Measurements from ENCODE around the gene FBXO17. TPM values are rescaled to one million over a fixed set of nuclear protein-coding genes. Genes with fewer than 3 reads are reported as not detected.

The FBXO17 gene
- total RNA-seq, 2 experiments from 2014 or later = not detected

GRCh38 chr19:38894968-38895367 lies 80.6 kb downstream of the FBXO17 start:
- intact Hi-C loops (cut with DNase I, micrococcal nuclease) = no loop called here
- Histone ChIP-seq H3K4me3 (ENCODE audit: low read length) (no peak overlapping the region), H3K4me1 (ENCODE audit: insufficient read depth, low read length) (peaks cover 31% of the 10 kb centered on the region), H3K9me3 (ENCODE audit: control insufficient read depth in 1 of 2, insufficient read depth in 1 of 2, low read length in 2 of 2) (no peaks in the 10 kb centered on the region), H3K36me3 (ENCODE audit: insufficient read depth, low read length) (peaks cover 20% of the 10 kb centered on the region), H3K27ac (ENCODE audit: low read depth in 1 of 2, low read length in 2 of 2) (no peak overlapping the region), H3K27me3 (ENCODE audit: control insufficient read depth in 1 of 2, insufficient read depth in 2 of 2, low read length in 2 of 2) (no peaks in the 10 kb centered on the region)
- CTCF ChIA-PET = no interaction called here
- H3K27ac Mint-ChIP-seq = no peak overlapping the region
- TF ChIP-seq, protein P1, sequence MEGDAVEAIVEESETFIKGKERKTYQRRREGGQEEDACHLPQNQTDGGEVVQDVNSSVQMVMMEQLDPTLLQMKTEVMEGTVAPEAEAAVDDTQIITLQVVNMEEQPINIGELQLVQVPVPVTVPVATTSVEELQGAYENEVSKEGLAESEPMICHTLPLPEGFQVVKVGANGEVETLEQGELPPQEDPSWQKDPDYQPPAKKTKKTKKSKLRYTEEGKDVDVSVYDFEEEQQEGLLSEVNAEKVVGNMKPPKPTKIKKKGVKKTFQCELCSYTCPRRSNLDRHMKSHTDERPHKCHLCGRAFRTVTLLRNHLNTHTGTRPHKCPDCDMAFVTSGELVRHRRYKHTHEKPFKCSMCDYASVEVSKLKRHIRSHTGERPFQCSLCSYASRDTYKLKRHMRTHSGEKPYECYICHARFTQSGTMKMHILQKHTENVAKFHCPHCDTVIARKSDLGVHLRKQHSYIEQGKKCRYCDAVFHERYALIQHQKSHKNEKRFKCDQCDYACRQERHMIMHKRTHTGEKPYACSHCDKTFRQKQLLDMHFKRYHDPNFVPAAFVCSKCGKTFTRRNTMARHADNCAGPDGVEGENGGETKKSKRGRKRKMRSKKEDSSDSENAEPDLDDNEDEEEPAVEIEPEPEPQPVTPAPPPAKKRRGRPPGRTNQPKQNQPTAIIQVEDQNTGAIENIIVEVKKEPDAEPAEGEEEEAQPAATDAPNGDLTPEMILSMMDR (IDR thresholded peaks at IDR 0.05) = no peak
- H3K4me3 Mint-ChIP-seq = no peak overlapping the region
- H3K9me3 Mint-ChIP-seq = no peaks in the 10 kb centered on the region
- DNase-seq (no peak), ATAC-seq (ENCODE audit: poor library complexity) (no peak)
- H3K4me1 Mint-ChIP-seq (ENCODE audit: low read depth) = peaks cover 25% of the 10 kb centered on the region
- H3K27me3 Mint-ChIP-seq = no peaks in the 10 kb centered on the region
- H3K36me3 Mint-ChIP-seq (ENCODE audit: low read depth) = peaks cover 15% of the 10 kb centered on the region
- POLR2A ChIA-PET = no interaction called here

DNA sequence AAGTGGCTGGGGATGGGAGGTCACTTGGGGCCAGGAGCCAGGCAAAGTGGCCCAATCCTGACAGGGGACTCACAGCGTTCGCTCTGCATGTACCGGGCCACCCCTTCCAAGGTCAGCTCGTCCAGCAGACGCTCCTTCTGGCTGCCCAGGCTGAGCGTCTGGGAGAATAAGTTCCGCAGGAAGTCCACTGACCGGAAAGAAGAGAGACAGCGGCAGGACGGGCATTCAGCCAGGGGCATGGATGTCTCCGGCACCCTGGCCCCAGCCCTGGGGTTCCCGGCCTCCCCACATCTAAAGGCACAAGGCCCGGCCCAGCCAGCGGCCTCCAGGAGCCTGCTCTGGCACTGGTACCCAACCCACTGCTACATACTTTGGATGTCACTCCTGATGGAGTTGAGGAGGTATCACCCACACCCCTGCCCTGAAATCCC lies 82.2 kb downstream of the FBXO17 start:
- H3K27ac Mint-ChIP-seq = no peak overlapping the region
- H3K9me3 Mint-ChIP-seq = no peaks in the 10 kb centered on the region
- ChIA-PET POLR2A (no interaction called here), CTCF (no interaction called here)
- Histone ChIP-seq H3K27me3 (ENCODE audit: control insufficient read depth in 1 of 2, insufficient read depth in 2 of 2, low read length in 2 of 2) (no peaks in the 10 kb centered on the region), H3K36me3 (ENCODE audit: insufficient read depth, low read length) (peaks cover 36% of the 10 kb centered on the region), H3K4me1 (ENCODE audit: insufficient read depth, low read length) (peaks cover 21% of the 10 kb centered on the region), H3K9me3 (ENCODE audit: control insufficient read depth in 1 of 2, insufficient read depth in 1 of 2, low read length in 2 of 2) (no peaks in the 10 kb centered on the region), H3K27ac (ENCODE audit: low read depth in 1 of 2, low read length in 2 of 2) (no peak overlapping the region), H3K4me3 (ENCODE audit: low read length) (no peak overlapping the region)
- TF ChIP-seq, protein P1 (IDR thresholded peaks at IDR 0.05) = no peak
- H3K36me3 Mint-ChIP-seq (ENCODE audit: low read depth) = peaks cover 19% of the 10 kb centered on the region
- intact Hi-C loops (cut with DNase I, micrococcal nuclease) = no loop called here
- no peak overlapping the region for H3K4me3 Mint-ChIP-seq
- H3K27me3 Mint-ChIP-seq = no peaks in the 10 kb centered on the region
- no peak for ATAC-seq (ENCODE audit: poor library complexity)
- DNase-seq = no peak
- peaks cover 10% of the 10 kb centered on the region for H3K4me1 Mint-ChIP-seq (ENCODE audit: low read depth)

DNA sequence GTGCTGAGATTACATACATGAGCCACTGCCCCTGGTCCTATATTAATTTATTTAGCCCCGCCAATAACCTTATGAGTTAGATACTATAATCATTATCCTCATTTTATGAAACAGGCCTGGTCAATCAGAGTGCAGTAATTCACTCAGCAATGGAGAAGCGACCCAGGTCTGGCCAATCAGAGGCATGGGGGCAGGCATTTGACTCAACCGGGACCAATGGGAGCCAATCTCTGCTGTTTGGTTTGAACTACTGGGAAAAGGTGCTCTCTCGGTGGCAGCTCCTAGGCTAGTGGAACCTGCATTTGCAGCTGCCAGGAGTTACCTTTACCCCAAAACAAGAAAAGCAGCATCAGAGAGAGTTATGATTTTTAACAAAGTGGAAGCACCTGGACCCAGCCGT lies 82.7 kb downstream of the FBXO17 start:
- ATAC-seq (ENCODE audit: poor library complexity) (no peak), DNase-seq (no peak)
- Mint-ChIP-seq H3K4me3 (no peak overlapping the region), H3K27me3 (no peaks in the 10 kb centered on the region), H3K36me3 (ENCODE audit: low read depth) (peaks cover 23% of the 10 kb centered on the region), H3K27ac (no peak overlapping the region), H3K9me3 (no peaks in the 10 kb centered on the region), H3K4me1 (ENCODE audit: low read depth) (peaks cover 5% of the 10 kb centered on the region)
- intact Hi-C loops (cut with DNase I, micrococcal nuclease) = no loop called here
- Histone ChIP-seq H3K36me3 (ENCODE audit: insufficient read depth, low read length) (peaks cover 40% of the 10 kb centered on the region), H3K27ac (ENCODE audit: low read depth in 1 of 2, low read length in 2 of 2) (no peak overlapping the region), H3K4me1 (ENCODE audit: insufficient read depth, low read length) (peaks cover 16% of the 10 kb centered on the region), H3K9me3 (ENCODE audit: control insufficient read depth in 1 of 2, insufficient read depth in 1 of 2, low read length in 2 of 2) (no peaks in the 10 kb centered on the region), H3K4me3 (ENCODE audit: low read length) (no peak overlapping the region), H3K27me3 (ENCODE audit: control insufficient read depth in 1 of 2, insufficient read depth in 2 of 2, low read length in 2 of 2) (no peaks in the 10 kb centered on the region)
- CTCF ChIA-PET = no interaction called here
- TF ChIP-seq, protein P1 (IDR thresholded peaks at IDR 0.05) = no peak
- POLR2A ChIA-PET = no interaction called here

All from CD4-positive, alpha-beta T cell (primary cell).